Measurements from ENCODE around the gene VTA1. TPM values are rescaled to one million over a fixed set of nuclear protein-coding genes. Genes with fewer than 3 reads are reported as not detected.

VTA1 gene
- total and polyA plus RNA-seq, 4 donors = 17.3 to 33.2 (median 28.3) TPM

DNA sequence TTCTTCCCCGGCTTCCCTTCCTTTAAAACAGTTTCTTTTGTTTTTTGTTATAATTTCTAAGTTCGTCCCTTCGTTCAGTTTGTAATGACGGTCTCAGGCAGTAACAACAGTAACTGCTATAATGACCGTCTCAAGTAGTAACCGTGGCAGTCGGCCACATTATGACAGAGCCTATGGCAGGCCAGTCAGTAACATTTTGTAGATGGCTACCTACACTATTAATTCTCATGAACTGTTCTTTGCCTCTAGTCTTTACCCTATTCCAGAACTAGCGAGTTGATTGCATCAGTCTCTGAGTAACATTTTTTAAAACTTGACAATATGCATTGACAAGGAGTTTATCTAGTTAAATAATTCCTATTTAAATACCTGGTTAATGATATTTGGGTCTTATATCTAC lies 111.7 kb downstream of the VTA1 start:
- Histone ChIP-seq H3K4me1 (ENCODE audit: control insufficient read depth in 4 of 4, insufficient read depth in 4 of 4, low read length in 3 of 4) (peaks cover 0 to 17% (median 7%) of the 10 kb centered on the region in 4 donors), H3K36me3 (ENCODE audit: control insufficient read depth in 4 of 4, insufficient read depth in 3 of 4, low read depth in 1 of 4, low read length in 3 of 4) (no peaks in the 10 kb centered on the region), H3K9ac (ENCODE audit: low read depth in 1 of 2, low read length in 2 of 2) (peak overlapping the region; percentile 0 to 69), H3K9me3 (ENCODE audit: control insufficient read depth in 4 of 4, low read length in 3 of 4) (no peaks in the 10 kb centered on the region), H3K27me3 (ENCODE audit: control insufficient read depth in 4 of 4, insufficient read depth in 4 of 4, low read length in 3 of 4) (no peaks in the 10 kb centered on the region), H3K4me3 (ENCODE audit: low read depth in 1 of 3, low read length in 3 of 3) (peak overlapping the region; percentile 36 to 68 (median 67)), H3K27ac (ENCODE audit: low read depth in 1 of 2, low read length in 2 of 2) (peak overlapping the region; percentile 68 to 93)
- DNase-seq (ENCODE audit: low spot score) = no peak
- WGBS = 44% methylated on average over 8 of the region's 8 CpGs
- no peak for TF ChIP-seq FOXA1 (IDR thresholded peaks at IDR 0.05)
- no peak for TF ChIP-seq HNF4A (conservative IDR thresholded peaks at IDR 0.05)
- TF ChIP-seq YY1 (IDR thresholded peaks at IDR 0.05) = peak; percentile 25
- TF ChIP-seq, protein P1, sequence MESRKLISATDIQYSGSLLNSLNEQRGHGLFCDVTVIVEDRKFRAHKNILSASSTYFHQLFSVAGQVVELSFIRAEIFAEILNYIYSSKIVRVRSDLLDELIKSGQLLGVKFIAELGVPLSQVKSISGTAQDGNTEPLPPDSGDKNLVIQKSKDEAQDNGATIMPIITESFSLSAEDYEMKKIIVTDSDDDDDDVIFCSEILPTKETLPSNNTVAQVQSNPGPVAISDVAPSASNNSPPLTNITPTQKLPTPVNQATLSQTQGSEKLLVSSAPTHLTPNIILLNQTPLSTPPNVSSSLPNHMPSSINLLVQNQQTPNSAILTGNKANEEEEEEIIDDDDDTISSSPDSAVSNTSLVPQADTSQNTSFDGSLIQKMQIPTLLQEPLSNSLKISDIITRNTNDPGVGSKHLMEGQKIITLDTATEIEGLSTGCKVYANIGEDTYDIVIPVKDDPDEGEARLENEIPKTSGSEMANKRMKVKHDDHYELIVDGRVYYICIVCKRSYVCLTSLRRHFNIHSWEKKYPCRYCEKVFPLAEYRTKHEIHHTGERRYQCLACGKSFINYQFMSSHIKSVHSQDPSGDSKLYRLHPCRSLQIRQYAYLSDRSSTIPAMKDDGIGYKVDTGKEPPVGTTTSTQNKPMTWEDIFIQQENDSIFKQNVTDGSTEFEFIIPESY (IDR thresholded peaks at IDR 0.05) = no peak
- TF ChIP-seq TAF1 (conservative IDR thresholded peaks at IDR 0.05) = peak; percentile 30

DNA sequence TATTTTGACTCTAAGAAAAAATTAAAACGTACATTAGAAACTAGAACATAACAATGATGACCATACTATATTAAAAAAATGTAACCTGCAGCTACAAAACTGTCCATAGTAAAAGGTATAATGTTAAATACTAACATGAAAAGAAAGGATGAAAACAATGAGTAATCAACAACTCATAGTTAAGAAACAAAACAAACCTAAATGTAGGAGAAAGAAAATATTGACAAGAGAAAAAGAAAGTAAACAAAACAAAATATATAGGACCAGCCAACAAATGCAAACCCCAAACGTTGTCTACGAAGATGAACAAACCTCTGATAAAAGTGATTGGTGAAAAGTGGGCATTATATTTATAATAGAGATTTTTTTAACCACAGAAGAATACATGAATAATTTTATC lies 113.7 kb downstream of the VTA1 start:
- WGBS = 84% methylated on average over 3 of the region's 3 CpGs
- no peaks in the 10 kb centered on the region for H3K9me3 ChIP-seq (ENCODE audit: control insufficient read depth in 4 of 4, low read length in 3 of 4)
- no peak for TF ChIP-seq HNF4A (conservative IDR thresholded peaks at IDR 0.05)
- TF ChIP-seq, protein P2, sequence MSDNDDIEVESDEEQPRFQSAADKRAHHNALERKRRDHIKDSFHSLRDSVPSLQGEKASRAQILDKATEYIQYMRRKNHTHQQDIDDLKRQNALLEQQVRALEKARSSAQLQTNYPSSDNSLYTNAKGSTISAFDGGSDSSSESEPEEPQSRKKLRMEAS (IDR thresholded peaks at IDR 0.05) = no peak
- TF ChIP-seq, protein P3, sequence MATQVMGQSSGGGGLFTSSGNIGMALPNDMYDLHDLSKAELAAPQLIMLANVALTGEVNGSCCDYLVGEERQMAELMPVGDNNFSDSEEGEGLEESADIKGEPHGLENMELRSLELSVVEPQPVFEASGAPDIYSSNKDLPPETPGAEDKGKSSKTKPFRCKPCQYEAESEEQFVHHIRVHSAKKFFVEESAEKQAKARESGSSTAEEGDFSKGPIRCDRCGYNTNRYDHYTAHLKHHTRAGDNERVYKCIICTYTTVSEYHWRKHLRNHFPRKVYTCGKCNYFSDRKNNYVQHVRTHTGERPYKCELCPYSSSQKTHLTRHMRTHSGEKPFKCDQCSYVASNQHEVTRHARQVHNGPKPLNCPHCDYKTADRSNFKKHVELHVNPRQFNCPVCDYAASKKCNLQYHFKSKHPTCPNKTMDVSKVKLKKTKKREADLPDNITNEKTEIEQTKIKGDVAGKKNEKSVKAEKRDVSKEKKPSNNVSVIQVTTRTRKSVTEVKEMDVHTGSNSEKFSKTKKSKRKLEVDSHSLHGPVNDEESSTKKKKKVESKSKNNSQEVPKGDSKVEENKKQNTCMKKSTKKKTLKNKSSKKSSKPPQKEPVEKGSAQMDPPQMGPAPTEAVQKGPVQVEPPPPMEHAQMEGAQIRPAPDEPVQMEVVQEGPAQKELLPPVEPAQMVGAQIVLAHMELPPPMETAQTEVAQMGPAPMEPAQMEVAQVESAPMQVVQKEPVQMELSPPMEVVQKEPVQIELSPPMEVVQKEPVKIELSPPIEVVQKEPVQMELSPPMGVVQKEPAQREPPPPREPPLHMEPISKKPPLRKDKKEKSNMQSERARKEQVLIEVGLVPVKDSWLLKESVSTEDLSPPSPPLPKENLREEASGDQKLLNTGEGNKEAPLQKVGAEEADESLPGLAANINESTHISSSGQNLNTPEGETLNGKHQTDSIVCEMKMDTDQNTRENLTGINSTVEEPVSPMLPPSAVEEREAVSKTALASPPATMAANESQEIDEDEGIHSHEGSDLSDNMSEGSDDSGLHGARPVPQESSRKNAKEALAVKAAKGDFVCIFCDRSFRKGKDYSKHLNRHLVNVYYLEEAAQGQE (IDR thresholded peaks at IDR 0.05) = no peak
- no peak for TF ChIP-seq GABPA (IDR thresholded peaks at IDR 0.05 in 1 of 2, conservative IDR thresholded peaks at IDR 0.05 in 1 of 2)
- TF ChIP-seq JUND (IDR thresholded peaks at IDR 0.05) = no peak
- TF ChIP-seq, protein P1 (IDR thresholded peaks at IDR 0.05) = no peak
- no peak overlapping the region for H3K9ac ChIP-seq (ENCODE audit: low read depth in 1 of 2, low read length in 2 of 2)
- no peak for DNase-seq (ENCODE audit: low spot score)
- no peaks in the 10 kb centered on the region for H3K27me3 ChIP-seq (ENCODE audit: control insufficient read depth in 4 of 4, insufficient read depth in 4 of 4, low read length in 3 of 4)
- H3K4me3 ChIP-seq (ENCODE audit: low read depth in 1 of 3, low read length in 3 of 3) = no peak overlapping the region
- no peak overlapping the region for H3K27ac ChIP-seq (ENCODE audit: low read depth in 1 of 2, low read length in 2 of 2)
- peaks cover 0 to 19% (median 6%) of the 10 kb centered on the region in 4 donors for H3K4me1 ChIP-seq (ENCODE audit: control insufficient read depth in 4 of 4, insufficient read depth in 4 of 4, low read length in 3 of 4)
- H3K36me3 ChIP-seq (ENCODE audit: control insufficient read depth in 4 of 4, insufficient read depth in 3 of 4, low read depth in 1 of 4, low read length in 3 of 4) = no peaks in the 10 kb centered on the region

DNA sequence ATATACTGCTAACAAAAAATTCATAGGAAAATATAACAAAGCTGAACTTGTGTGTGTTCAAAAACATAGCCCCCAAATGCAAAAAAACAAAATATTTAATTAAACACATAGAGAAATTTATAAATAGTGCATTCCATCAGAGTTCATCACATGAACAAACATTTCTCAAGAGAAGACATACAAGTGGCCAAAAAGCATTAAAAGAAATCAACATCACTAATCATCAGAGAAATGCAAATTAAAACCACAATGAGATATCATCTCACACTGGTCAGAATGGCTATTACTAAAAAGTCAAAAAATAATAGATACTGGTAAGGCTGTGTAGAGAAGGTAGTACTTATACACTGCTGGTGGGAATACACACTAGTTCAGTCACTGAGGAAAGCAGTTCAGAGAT lies 115.2 kb downstream of the VTA1 start:
- Histone ChIP-seq H3K27ac (ENCODE audit: low read depth in 1 of 2, low read length in 2 of 2) (no peak overlapping the region), H3K36me3 (ENCODE audit: control insufficient read depth in 4 of 4, insufficient read depth in 3 of 4, low read depth in 1 of 4, low read length in 3 of 4) (no peaks in the 10 kb centered on the region), H3K27me3 (ENCODE audit: control insufficient read depth in 4 of 4, insufficient read depth in 4 of 4, low read length in 3 of 4) (no peaks in the 10 kb centered on the region), H3K4me3 (ENCODE audit: low read depth in 1 of 3, low read length in 3 of 3) (no peak overlapping the region), H3K9me3 (ENCODE audit: control insufficient read depth in 4 of 4, low read length in 3 of 4) (no peaks in the 10 kb centered on the region), H3K9ac (ENCODE audit: low read depth in 1 of 2, low read length in 2 of 2) (no peak overlapping the region), H3K4me1 (ENCODE audit: control insufficient read depth in 4 of 4, insufficient read depth in 4 of 4, low read length in 3 of 4) (peaks cover 0 to 9% (median 2%) of the 10 kb centered on the region in 4 donors)
- DNase-seq (ENCODE audit: low spot score) = no peak
- TF ChIP-seq, protein P3 (IDR thresholded peaks at IDR 0.05) = no peak
- TF ChIP-seq RXRA (IDR thresholded peaks at IDR 0.05) (no peak), HNF4G (IDR thresholded peaks at IDR 0.05) (no peak), HNF4A (conservative IDR thresholded peaks at IDR 0.05) (no peak)
- TF ChIP-seq, protein P1 (IDR thresholded peaks at IDR 0.05) = no peak
- TF ChIP-seq, protein P2 (IDR thresholded peaks at IDR 0.05) = no peak
- TF ChIP-seq, protein P4, sequence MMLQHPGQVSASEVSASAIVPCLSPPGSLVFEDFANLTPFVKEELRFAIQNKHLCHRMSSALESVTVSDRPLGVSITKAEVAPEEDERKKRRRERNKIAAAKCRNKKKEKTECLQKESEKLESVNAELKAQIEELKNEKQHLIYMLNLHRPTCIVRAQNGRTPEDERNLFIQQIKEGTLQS (IDR thresholded peaks at IDR 0.05) = no peak
